LNCaP clone FGC (cell line): ENCODE results near the gene FBRSL1.

Experiments
- DNase-seq: peaks from one replicate; pipeline ENCODE4 v3.0.0-alpha.2; 2011; ENCODE audit warnings: low read depth
- H3K4me3 ChIP-seq: 2 replicates; pipeline ENCODE4 v1.5.1; 2011; ENCODE audit warnings: mild to moderate bottlenecking, low read depth, low read length, control low read depth
- TF ChIP-seq, protein P1 (sequence below): IDR thresholded peaks from 2 replicates; pipeline ENCODE4 v1.5.1; 2012; ENCODE audit warnings: mild to moderate bottlenecking; ENCODE audit not compliant: control insufficient read depth, insufficient read depth; ENCODE audit errors: extremely low read depth

Gene FBRSL1

GRCh38 chr12:132508491-132508740 is 18.5 kb downstream of the FBRSL1 start:
- TF ChIP-seq, protein P1, sequence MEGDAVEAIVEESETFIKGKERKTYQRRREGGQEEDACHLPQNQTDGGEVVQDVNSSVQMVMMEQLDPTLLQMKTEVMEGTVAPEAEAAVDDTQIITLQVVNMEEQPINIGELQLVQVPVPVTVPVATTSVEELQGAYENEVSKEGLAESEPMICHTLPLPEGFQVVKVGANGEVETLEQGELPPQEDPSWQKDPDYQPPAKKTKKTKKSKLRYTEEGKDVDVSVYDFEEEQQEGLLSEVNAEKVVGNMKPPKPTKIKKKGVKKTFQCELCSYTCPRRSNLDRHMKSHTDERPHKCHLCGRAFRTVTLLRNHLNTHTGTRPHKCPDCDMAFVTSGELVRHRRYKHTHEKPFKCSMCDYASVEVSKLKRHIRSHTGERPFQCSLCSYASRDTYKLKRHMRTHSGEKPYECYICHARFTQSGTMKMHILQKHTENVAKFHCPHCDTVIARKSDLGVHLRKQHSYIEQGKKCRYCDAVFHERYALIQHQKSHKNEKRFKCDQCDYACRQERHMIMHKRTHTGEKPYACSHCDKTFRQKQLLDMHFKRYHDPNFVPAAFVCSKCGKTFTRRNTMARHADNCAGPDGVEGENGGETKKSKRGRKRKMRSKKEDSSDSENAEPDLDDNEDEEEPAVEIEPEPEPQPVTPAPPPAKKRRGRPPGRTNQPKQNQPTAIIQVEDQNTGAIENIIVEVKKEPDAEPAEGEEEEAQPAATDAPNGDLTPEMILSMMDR, result no peak
- no peak for DNase-seq
- H3K4me3 ChIP-seq, result no peak overlapping the region

GRCh38 chr12:132508860-132509732 is 19.1 kb downstream of the FBRSL1 start:
- DNase-seq, result no peak
- no peak overlapping the region for H3K4me3 ChIP-seq
- TF ChIP-seq, protein P1, result no peak

DNA sequence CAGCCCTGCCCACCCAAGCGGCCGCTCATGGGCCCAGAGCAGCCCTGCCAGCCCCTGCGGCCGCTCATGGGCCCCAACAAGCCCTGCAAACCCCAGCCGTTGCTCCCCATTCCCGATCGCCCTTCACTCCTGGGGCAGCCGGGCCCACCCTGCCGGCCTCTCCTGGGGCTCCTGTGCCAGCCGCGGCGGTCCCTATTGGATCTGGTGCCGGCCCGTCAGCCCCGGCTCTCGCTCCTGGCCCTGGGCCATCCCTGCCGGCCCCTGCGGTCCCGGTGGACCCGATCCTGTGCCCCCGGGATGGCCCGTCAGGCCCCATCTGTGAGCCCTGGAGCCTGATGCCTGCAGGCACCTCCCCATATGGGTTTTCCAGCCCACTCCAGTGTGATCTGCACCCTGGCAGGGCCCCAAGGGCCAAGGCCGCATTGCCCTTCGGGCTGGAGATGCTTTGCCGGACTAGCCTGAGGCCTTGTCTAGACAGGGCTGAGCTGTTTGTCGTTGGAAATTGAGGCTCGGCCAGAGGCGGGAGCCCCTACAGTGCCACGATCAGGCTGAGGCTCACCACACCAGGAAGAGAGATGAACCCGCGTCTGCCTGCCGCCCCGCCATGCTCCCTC is 20.3 kb downstream of the FBRSL1 start:
- no peak for DNase-seq
- H3K4me3 ChIP-seq, result no peak overlapping the region

GRCh38 chr12:132510746-132511477 is 21.0 kb downstream of the FBRSL1 start:
- H3K4me3 ChIP-seq, result no peak overlapping the region
- TF ChIP-seq, protein P1, result no peak
- DNase-seq, result no peak

More for the DNA sequence above, 20.3 kb downstream of the FBRSL1 start:
- TF ChIP-seq, protein P1, result no peak

- H3K4me3 ChIP-seq, result no peak overlapping the region
- no peak for DNase-seq
- TF ChIP-seq, protein P1, result no peak
Measured at GRCh38 chr12:132511516-132512196, 21.7 kb downstream of the FBRSL1 start.

DNA sequence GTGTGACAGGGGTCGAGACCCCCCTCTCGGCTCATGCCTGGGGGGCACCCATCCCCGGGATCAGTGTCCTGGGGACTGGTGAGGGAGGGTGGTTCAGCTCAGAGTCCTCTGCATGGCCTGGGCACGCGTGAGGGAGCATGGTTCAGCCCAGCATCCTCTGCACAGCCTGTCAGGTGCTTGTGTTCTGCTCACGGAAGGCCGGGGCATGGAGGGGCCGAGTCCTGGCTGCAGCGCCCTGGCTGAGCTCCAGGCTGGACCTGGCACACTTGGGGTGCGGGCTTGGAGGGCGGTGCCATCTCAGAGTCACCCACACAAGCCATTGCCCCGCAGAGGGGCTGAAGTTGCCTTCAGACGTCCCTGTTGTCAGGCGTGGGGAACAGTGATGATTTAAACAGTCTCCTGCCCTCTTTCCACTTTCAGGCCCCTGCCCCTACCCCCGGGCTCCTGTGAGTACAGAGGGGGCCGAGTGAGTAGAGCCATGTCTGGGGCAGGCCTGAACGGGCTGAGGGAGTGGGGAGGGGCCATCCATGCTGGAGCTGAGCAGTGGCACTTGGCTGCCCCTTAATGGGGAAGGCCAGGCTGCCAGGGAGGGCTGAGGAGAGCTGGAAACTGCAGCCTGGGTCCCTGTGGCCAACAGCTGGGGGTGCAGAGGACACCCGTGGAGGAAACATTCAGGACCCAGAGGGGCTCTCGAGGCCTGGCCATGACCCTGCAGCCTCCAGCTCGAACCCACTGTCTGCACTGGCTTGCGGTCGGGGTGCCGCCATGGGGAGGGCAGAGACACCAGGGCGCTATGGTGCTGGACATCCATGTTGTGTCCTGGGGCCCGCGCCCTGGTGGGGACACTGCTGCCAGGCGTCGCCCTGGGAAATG is 22.5 kb downstream of the FBRSL1 start:
- DNase-seq, result no peak
- TF ChIP-seq, protein P1, result no peak
- no peak overlapping the region for H3K4me3 ChIP-seq
